IPS DF 19.7 (cell line): Measurements from ENCODE around the gene VGLL4.
"Not testable (repeated sequence)": the region's sequence is repeated elsewhere in the genome, so short reads cannot be mapped to it uniquely, and the experiment has no call there.

Source experiments
- DNase-seq: peaks from one replicate; pipeline ENCODE4 v3.0.0-alpha.2; 2013; ENCODE audit warnings: low read depth, low spot score

Gene VGLL4, protein sequence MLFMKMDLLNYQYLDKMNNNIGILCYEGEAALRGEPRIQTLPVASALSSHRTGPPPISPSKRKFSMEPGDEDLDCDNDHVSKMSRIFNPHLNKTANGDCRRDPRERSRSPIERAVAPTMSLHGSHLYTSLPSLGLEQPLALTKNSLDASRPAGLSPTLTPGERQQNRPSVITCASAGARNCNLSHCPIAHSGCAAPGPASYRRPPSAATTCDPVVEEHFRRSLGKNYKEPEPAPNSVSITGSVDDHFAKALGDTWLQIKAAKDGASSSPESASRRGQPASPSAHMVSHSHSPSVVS

DNA sequence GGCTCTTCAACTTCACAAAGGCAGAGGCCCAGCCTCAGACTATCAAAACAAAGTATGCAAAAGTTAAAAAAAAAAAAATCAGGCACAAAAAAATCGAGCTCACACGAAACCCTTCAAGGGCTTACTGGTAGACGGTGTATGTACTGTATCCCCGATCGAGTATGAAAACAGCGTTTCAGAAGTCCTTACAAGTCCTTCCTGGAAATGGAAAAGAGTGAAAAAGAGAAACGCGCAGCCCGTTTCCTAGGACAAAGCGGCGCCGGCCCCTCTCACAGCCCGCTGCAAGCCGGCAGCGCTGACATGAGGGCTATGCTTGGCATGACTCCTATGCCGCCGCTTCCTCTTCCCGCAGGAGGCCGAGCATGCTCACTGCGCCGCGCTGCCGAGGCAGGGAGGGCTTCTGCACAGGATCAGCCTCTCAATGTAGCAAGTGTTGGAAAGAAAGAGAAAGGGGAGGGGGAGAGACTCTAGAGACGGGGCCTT, at the start of gene VGLL4:
Gene VGLL4 (minus strand): TSS at position 311 of the 483 bp plus-strand sequence. CDS start 397 bp downstream, outside the sequence.
- peak; percentile 85 for DNase-seq

DNA sequence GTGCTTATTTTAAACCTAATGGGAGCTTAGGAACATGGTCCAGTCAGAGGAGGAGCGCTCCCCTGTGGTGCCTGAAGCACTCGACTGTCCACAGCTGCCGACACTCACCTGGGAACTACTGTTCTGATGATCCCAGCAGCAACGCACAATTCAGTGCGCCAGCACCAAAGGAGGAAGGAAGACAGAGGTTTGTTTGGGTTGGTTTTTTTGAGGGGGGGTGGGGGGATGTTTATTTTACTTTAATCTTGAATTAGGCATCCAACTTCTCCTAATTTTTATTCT, 48.8 kb upstream of the VGLL4 start:
- DNase-seq: no peak

DNA sequence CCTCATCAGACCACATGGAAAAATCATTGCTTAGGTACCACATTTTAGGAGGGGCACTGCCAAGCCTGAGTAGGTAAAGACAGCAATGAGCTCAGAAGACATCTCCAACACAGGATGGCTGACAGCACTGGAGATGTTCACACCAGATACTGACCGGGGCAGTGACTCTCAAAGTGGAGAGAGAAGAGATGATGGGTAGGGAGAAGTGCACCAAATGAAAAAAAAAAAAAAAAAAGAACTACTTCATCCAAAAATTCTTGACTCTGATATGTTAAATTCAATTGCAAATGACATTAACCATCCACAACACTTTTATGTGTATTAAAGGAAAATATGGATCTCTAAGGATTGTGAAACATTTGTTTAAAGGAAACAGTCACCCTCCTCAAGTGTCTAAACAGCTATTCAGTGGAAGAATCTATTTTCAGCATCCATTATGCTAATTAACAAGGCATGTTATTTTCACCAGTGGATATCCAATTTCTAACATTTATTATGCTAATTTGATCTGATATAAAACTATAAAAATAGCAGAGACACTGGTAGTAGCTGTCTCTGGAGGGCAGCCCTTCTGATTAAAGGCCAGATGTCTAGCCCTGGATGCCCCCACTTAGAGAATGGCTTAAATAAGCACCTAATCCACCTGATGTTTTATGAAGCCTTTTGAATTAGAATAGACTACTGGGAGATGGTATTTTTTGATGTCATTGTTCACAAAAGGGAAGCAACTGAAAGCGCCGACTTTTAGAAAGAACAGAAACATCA, 48.2 kb upstream of the VGLL4 start:
- no peak for DNase-seq

DNA sequence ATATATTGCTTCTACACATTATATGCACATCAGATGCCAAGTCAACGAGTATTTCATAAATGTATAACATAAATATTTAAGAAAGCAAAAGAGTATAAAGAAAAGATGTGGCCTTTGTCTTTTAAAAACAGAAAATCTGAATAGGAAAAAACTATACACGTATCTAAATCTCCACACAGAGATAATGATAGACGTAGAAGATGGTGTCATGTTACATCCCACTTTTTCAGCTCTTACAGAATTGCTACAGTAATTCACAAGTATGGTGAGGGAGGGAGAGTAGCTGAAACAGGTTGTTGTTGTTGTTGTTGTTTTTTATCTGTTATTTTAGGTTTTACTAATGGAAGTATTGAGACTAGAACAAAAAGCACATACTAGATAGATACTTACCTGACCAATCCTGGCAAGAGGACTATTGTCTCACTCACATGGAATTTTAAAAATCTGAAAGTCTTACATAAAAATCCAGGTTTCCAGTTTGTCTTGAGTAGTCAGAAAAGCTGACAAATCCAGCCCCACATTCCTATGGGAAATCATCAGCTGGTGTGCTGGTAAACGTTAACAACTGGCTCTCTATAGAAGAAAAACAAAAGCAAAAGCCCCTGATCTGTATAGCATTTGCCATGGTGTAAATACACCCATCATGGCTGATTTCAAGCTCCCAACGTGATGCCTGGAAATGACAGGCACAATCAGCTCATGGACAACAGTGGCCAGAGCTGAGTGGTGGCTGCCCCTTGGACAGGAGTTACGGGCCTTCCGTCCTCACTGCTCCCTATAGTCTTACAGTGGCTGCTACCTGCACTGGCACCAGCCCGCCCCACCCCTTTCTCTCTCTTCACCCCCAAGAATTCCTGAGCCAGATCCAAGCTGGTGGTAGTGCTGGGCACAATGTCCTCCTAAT, 47.4 kb upstream of the VGLL4 start:
- DNase-seq: no peak

DNA sequence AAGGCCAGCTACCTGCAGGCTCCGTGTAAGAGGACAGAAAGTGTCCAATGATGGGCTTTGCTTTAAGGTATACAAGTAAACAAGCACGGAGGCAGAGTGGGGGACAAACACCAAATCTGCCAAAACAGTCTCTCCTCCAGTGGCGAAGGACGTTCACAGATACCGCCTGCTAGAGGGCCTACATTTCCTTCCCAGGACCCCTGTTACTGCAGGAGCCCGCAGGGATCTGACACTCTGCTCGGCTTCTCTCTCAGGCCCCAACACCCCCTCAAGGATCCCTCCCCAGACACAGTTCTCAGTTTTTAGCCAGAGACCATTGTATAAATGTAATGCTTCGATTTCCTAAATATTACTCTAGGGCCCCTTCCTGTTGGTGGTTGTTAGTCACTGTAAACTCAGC, 46.0 kb upstream of the VGLL4 start:
- no peak for DNase-seq

DNA sequence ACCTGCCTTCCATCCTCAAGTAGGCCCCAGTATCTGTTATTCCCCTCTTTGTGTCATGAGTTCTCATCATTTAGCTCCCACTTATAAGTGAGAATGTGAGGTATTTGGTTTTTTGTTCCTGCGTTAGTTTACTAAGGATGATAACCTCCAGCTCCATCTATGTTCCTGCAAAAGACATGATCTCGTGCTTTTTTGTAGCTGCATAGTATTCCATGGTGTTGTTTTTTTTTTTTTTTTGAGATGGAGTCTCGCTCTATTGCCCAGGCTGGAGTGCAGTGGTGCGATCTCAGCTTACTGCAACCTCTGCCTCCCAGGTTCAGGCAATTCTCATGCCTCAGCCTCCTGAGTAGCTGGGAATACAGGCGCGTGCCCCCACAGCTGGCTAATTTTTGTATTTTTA, 41.3 kb upstream of the VGLL4 start:
- not testable (repeated sequence) for DNase-seq

DNA sequence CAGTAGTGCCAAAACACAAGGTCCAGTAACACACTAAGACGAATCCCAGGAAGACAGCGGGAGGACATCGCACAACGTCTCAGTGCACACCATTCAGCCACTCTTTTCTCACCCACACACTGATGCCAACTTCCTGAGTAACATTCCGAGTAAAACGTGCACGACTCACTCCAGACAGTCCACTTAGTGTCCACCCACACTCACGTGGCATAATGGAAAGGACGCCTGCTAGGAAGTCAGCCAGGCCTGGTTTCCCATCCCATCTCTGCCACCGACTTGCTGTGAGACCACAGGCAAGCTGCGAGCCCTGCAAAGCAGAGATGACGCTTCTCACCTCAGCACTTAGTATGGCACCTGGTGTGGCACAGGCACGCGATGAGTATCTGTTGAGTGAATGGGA, 36.8 kb upstream of the VGLL4 start:
- DNase-seq: no peak

DNA sequence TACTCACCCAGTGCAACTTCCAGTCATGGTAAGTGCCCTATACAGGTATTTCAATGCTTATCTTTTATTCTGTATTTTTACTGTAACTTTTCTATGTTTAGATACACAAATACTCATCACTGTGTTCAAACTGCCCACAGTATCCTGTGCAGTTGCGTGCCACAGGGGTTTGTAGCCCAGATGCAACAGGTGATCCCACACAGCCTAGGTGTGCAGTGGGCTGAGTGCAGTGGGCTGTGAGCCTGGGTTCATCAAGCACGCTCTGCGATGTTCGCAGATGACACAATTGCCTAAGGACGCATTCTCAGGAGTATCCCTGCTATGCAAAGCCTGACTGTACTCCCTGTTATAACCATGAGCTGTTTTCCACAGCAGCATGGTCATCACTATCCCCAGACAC, 36.2 kb upstream of the VGLL4 start:
- DNase-seq: no peak

DNA sequence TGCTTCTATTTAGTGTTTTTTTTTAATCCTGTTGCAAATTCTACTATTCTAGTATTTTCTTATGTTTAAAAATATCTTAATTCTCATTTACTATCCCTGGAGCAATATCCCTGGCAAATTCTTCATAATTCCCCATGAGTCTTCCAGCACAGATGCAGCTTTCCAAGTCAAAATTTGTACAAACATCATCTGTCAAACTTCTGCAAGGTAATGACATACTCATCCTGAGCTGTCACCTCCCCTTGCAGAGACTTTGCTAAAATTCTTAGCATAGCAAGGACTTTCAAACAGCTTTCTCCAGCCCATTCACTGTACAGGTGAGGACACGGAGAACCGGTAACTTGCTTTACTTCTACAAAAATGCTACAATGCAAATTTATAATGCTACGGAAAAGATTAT, 28.6 kb upstream of the VGLL4 start:
- no peak for DNase-seq

DNA sequence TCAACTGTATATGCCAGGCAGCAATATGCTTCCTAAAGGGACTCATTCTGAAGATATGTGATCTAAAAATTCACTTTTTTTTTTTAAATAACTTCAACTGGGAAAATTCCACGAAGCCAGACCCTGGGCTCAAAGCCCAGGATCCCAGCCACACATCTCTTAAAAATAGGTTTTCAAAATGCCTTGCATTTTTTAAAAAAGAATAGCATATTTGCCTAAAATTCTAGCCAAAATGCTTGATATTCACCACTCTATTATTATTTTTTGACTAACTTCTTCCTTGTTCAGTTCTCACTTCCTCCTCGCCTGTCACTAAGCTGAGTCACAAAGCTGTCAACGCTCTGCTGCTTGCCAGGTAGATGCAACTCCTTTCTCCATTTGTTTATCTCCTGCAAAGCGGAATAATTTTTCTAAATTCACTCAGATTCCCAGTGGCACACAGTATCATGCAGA, 28.0 kb upstream of the VGLL4 start:
- DNase-seq: no peak

DNA sequence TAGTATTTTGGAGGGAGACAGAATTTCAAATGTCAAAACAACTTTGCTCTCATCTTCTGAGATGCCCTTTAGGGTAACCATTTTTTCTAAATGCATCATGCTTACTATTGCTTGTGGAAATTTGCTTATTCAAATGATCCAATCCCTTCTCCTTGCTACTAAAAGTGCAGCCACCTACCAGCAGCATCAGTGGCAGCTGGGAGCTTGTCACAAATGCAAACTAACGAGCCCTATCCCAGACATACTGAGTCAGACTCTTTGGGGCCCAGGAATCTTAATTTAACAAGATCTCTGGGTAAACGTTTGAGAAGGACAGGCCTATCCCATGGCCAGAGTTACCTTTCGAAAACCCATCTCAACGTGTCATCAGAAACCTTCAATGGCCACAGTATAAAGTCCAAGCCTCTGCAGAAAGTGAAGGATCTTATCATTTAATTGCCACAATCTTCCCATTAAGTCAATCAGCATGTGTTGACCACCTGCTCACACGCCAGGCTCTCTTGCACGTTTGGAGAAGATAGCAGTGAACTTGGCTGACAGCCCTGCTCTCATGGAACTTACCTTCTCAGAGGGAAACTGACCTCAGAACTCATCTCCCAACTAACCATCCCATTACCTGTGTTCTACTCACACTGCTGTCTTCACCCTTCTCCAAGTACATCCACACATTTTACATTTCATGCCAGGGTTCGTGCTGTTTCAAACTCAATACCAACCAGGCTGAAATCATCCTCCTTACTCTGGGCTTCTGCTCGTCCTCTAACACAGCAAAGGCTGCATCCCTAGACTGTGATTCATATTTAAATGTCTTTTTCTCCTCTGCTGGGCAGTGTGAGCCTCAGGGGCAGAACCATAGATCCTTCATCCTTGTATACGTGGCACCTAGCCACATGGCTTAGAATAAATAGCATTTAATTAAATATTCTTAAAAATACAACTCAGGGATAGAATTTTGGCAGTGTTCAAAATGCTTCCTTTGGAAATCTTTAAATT, 24.8 kb upstream of the VGLL4 start:
- no peak for DNase-seq

DNA sequence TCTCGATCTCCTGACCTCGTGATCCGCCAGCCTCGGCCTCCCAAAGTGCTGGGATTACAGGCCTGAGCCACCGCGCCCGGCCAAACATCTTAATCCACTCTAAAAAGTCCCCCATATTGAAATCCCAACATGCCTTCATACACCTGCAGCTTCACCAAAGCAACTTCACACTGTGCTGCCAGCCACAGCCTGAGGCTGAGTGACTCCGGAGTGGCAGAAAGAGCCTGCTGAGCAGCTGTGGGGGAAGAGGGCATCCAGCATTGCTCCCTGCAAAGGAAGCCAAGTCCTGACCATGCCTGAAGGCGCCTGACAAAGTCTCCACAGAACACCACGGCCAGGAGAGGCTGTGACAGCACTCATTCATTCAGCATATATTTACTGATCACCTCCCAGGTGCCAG, 21.6 kb upstream of the VGLL4 start:
- DNase-seq: no peak

DNA sequence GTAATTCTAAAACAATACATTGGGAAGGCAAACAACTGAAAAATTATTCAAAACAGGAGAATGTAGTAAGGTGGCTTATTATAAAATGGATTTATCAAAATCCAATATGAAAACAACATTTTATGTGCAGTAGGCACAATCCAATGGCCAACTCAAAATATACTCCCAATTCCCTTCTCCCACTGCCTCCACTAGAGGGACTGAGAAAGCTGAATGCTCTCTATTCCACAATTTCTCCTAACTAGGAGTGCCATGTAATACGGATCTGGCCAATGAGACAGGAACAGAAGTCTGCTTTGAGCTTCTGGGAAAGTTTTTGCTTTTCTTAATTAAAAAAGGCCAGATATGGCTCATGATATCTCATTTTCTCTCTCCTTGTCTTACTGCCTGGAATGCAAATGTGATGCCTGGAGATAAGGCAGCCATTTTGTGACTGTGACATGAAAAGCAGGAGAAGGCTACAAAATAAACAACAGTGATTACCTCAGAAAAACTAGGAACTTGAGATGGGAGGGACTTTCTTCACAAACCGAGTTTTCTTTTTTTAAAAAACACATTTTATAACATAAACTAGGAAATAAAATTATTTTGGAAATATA, 18.8 kb upstream of the VGLL4 start:
- DNase-seq: no peak

DNA sequence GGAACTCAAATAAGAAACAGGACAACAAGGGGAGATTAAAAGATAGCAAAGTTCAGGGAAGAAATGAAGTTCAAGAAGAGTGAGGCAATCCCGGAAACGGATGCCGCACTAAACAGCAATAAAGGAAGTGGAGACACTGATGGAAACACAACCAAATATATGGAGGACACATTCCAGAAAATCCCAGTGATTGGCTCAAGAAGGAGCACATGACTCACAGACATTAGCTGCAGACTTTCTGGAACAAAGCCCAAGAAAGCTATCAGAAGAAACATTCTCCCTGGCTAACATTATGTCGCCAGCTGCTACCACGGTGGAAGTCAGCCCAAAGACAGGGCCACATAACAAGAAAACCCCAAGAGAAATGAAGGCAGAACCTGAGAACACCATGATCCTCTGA, 18.1 kb upstream of the VGLL4 start:
- DNase-seq: no peak

DNA sequence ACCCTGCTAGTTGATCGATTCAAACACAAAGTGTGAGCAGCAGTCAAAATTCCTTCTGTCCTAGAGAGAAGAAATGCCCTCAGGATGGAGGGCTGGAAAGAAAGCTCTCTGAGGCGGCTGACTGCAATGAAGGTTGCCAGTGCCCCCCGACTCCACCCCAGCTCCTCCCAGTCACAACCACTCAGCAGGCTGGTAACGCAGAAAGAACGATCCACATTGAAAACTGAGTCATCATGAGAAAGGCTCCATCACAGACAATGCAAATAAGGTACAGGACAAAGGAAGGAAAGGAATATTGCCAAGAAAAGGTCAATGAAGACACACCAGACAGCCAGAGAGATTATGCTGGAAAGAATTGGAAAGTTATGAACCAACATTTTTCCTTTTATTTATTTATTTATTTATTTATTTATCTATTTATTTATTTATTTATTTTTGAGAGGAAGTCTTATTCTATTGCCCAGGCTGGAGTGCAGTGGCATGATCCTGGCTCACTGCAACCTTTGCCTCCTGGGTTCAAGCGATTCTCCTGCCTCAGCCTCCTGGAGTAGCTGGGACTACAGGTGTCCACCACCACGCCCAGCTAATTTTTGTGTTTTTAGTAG, 17.4 kb upstream of the VGLL4 start:
- DNase-seq: no peak

DNA sequence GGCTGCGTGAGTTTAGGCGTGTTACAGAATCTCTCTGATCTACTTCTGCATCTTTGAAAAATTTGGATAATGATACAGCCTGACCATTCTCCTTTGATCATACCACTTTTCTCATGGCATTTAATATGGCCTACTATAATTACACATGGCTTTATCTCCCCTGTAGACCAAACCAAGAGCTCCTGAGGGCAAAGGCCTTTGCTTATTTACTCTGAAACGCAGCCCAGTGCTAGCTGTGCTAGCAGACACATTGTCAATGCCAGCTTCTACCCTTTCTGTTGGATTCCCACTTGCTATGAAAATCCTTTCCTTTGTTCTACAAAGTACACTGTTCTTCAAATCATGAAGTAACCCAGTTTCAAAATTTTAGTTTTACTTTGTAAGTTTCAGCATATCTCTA, 16.5 kb upstream of the VGLL4 start:
- DNase-seq: no peak

DNA sequence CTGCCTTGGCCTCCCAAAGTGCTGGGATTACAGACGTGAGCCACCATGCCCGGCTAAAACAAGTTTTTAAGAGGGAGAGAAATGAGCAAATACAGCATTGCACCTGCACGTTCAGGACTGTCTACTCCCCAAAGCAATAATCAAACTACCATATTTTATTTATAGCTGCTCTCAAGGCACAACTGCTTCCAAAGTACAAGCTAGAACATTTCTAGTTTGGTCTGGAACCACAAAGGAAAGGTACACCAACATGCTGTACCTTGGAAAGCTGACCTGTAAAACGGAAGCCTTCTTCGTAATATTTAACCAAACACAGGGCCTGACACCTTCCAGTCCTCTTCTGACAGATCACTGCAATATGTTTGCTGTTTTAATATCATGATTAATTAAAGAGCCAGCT, 14.5 kb upstream of the VGLL4 start:
- DNase-seq: no peak

DNA sequence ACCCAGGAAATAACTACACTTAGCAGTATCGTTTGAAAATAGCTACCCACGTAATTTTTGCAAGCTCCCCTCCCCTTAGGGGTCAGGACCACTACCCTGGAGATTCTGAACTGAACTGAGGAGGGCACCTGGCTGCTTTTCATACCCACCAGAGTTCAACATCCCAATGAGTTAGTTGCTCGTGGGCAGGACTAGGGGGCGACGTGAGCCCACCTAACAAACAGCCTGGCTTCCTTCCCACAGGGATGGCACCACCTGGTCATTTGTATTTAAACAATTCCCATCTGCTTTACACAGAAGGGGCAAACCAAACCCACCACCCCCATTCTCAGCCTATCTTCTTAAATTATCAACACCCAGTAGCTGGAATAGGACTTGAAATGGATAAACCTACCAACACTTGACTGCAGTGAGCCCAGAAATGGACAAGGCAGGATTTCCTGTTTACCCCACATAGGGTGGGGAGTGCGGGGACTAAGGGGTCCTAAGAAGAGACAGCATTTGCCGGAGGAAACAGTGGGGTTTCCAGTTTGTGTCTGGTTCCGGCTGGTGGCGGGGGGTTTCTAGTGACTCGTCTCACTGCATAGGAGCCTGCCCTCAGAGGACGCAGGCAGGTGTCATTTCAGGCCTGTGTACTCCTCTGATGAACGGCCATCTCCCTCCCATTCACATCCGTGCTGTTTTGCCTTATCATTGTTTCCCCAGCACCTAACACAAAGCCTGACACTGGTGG, 11.6 kb upstream of the VGLL4 start:
- DNase-seq: no peak

DNA sequence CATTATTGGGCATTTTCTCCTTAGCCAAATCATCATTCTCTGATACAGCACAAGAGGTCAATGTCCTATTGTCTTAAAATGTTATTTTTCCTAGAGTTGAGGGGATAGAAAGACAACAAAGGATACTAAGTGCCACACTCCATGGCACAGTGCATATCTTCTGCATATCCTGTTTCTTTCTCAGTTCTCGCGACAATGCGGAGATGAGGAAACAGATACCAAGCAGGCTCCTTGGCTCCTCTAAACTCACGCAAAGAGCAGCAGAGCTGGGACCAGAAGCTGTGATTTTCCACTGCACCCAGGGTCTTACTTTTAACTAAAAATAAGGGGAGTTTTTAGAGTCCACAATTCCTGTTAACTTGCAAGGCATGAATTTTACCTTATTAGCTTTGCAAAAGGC, 10.5 kb upstream of the VGLL4 start:
- DNase-seq: no peak
